Activated effector memory CD4-positive, alpha-beta T cell treated with anti-CD3 and anti-CD28 coated beads, Interleukin-2, amount 50 U/mL, for 16 hours (primary cell): Measurements from ENCODE around the gene PAK6.

Source experiments
- DNase-seq: peaks from one replicate; pipeline ENCODE4 v3.0.0-alpha.2; 2020

The PAK6 gene

GRCh38 chr15:40257656-40258450 lies 19.0 kb downstream of the PAK6 start:
- no peak for DNase-seq

DNA sequence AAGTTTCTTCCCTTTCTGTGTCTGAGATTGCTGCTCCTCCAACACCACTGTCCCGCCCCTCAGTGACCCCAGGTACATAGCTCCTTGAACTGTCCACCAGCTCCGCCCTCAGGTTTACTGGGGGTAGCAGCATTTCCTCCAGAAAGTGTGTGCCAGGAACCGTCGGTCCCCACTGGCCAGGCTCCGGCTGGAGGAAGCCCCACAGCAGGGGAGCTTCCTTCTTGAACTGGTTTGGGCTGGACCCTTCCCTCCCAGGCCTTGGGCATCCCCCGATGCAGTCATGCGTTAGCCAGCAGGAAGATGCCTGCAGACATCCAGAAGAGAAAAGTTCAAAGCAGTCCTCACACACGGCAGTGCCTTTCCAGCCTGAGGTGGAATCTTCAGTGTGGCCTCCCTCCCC lies 19.7 kb downstream of the PAK6 start:
- no peak for DNase-seq

DNA sequence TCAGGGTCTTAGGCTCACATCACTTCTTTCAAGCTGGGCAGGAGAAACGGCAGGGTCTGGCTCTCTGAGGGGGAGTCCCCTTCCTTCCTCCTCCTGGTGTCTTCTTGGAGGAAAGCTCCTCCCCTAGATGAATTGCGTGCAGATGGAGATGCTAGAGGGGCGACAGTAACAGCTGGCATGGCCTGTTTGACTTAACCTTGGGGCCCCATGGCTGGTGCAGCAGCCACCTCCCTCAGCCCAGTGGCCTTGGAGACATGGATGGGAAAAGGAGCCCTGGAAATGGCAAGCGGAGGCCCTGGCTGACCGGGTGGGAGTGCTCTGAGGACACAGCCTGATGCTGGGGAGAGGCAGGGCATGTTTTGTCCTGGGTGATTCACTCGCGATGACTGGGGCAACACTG lies 20.2 kb downstream of the PAK6 start:
- no peak for DNase-seq

DNA sequence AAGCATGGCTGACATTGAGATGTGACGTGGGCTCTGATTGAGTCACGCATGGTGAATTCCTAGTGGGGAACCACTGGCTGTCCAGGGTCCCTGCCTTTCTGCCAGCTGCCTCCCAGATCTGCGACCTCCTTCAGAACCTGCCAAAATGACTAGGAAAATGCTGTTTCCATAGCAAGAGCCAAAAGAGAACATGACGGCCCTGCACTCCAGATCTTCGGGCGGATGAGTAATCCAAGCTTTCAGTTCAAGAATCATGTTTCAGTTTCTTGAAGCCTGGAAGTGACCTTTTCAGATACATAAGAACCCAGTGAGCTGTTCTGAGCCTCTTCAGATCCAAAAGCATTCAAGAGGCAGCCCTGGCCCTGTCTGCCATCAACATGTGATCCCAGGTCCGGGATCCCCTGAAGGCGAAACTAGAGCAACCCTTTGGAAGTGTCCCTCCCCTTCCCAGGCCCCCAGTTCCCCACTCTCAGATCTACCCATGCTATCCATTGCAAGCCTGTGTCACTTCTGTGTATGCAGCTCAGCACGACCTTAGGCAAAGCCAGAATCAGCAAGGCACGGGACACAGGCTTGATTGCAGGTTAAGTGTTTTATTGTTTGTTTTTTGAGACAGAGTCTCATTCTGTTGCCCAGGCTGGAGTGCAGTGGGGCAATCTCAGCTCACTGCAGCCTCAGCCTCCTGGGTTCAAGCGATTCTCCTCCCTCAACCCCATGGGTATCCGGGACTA lies 24.3 kb downstream of the PAK6 start:
- DNase-seq = no peak

GRCh38 chr15:40264321-40265153 lies 25.7 kb downstream of the PAK6 start:
- DNase-seq = no peak

GRCh38 chr15:40265355-40265754 lies 26.5 kb downstream of the PAK6 start:
- no peak for DNase-seq

- DNase-seq = no peak
Observed at GRCh38 chr15:40265875-40266274, 27.0 kb downstream of the PAK6 start.

GRCh38 chr15:40266828-40267304 lies 28.0 kb downstream of the PAK6 start:
- DNase-seq = no peak

DNA sequence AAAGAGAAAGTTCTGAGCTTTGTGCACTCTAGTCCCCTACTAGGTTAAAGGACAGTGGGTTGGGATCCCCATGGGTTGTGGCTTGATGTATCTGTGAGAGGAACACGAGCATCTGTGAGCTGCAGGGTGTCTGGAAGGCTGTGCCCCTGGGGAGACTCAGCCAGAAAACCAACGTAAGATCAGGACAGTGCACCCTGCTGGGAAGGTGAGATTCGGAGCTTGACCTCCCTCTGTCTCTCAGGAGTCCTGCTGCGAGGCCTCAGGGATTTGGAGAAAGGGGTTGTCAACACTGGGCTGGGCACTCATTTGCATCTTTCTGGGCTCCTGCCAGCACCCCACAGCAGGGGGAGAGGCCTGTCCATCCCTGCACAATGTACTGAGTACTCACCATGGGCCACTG lies 28.8 kb downstream of the PAK6 start:
- no peak for DNase-seq

DNA sequence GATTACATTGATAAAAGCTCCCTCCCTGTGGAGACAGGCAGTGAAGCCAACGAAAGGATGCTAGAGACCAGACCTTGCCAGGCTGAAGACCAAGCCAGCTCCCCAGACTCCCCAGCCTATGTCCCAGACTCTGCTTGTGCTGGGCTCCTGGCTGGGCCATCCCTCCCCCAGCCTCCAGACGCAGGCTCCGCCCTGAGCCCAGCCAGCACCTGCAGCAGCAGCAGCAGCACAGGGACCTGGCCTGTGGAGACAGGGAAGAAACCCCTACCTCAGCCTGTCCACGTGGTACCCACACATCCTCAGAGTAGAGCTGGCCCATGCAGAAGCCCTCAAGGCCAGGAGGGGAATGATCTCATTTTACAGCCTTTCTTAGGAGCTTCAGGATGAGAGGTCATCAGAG lies 30.7 kb downstream of the PAK6 start:
- no peak for DNase-seq

DNA sequence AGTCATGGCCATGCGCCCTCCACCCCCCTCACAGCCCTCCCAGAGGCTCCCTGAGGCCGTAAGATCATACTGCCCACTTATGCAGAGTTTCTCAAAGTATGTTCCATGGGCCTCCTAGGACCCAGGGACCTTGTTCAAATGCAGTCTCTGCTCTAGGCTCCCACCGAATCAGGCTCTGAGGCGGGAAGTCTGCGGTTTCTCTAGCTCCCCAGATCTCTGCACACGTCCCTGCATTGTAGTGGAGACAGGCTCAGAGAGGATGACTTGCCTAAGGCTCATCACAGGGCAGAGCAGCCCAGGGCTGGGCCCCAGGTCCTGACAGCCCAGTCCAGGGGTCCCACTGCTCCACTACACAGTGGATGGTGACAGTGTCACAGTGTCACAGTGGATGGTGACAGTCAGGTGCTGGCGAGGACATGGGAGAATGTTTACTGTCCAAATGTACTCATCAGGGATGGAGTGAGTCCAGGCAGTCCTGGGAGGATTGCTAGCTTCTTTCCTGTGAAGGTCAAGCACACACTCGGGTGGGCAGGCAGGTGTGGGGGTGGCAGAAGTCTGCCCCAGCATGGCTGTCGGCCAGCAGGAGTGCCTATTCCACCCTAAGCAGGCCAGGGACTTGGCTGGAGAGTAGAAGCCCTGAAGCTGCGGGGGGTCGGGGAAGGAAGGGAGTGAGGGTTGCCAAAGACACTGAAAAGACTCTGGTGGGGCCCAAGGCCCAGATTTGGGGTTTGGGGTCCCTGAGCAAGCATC lies 31.6 kb downstream of the PAK6 start:
- no peak for DNase-seq

- no peak for DNase-seq
Observed at GRCh38 chr15:40271685-40272484, 33.0 kb downstream of the PAK6 start.

DNA sequence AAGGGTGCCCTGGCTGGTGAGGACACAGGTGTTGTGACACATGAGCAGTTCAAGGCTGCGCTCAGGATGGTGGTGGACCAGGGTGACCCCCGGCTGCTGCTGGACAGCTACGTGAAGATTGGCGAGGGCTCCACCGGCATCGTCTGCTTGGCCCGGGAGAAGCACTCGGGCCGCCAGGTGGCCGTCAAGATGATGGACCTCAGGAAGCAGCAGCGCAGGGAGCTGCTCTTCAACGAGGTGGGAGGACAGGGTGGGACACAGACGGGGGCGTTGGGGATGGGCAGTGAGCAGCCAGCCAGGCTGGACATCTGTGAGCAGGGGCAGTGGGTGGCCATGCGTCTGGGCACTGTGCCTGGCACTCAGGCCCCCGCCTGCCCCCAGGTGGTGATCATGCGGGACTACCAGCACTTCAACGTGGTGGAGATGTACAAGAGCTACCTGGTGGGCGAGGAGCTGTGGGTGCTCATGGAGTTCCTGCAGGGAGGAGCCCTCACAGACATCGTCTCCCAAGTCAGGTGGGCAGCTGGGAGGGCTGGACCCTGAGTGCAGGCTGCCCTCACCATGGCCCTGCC lies 33.7 kb downstream of the PAK6 start:
- no peak for DNase-seq

DNA sequence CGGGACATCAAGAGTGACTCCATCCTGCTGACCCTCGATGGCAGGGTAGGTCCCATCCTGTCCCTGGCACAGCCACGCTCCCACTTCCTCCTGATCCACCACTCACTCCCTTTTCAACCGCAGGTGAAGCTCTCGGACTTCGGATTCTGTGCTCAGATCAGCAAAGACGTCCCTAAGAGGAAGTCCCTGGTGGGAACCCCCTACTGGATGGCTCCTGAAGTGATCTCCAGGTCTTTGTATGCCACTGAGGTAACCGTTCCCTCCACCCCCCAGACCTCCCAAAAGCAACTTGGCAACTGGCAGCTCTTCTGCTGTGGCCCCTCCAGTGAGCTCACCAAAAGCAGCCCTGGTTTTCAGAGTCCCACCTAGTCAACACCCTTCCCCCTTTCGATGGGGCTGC lies 34.6 kb downstream of the PAK6 start:
- DNase-seq = no peak

GRCh38 chr15:40274350-40275274 lies 35.7 kb downstream of the PAK6 start:
- peak; percentile 96 for DNase-seq

- DNase-seq = no peak
Observed at GRCh38 chr15:40275523-40275922, 36.7 kb downstream of the PAK6 start.

DNA sequence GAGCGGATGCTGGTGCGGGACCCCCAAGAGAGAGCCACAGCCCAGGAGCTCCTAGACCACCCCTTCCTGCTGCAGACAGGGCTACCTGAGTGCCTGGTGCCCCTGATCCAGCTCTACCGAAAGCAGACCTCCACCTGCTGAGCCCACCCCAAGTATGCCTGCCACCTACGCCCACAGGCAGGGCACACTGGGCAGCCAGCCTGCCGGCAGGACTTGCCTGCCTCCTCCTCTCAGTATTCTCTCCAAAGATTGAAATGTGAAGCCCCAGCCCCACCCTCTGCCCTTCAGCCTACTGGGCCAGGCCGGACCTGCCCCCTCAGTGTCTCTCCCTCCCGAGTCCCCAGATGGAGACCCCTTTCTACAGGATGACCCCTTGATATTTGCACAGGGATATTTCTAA lies 37.1 kb downstream of the PAK6 start:
- DNase-seq = no peak

- no peak for DNase-seq
Observed at GRCh38 chr15:40276927-40277326, 38.1 kb downstream of the PAK6 start.

DNA sequence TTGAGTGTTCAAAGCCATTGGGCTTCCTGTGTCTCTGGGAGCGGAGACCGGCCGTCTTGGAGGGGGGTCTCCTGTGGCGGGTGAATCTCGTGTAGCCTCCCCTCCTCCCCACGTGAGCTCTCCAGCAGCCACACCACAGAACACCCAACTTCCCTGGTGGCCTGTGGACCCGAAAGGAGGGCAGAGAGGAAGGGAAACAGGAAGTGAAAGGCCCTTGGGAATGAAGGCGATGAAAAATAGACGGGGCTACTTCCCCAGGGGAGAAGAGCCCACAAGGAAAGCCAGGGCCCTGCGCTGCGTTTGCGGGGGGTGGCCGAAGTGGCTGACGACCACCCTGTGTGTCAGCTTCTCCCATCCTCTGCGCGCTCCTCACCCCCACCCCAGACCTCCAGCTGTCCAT lies 38.6 kb downstream of the PAK6 start:
- no peak for DNase-seq

GRCh38 chr15:40278026-40278425 lies 39.2 kb downstream of the PAK6 start:
- DNase-seq = no peak
